ENCODE measurements around the gene CILP2. TPM values are rescaled to one million over a fixed set of nuclear protein-coding genes. Genes with fewer than 3 reads are reported as not detected.

The CILP2 gene
- total RNA-seq, 2 donors from 2014 or later: 0.66 TPM; not detected in 1

DNA sequence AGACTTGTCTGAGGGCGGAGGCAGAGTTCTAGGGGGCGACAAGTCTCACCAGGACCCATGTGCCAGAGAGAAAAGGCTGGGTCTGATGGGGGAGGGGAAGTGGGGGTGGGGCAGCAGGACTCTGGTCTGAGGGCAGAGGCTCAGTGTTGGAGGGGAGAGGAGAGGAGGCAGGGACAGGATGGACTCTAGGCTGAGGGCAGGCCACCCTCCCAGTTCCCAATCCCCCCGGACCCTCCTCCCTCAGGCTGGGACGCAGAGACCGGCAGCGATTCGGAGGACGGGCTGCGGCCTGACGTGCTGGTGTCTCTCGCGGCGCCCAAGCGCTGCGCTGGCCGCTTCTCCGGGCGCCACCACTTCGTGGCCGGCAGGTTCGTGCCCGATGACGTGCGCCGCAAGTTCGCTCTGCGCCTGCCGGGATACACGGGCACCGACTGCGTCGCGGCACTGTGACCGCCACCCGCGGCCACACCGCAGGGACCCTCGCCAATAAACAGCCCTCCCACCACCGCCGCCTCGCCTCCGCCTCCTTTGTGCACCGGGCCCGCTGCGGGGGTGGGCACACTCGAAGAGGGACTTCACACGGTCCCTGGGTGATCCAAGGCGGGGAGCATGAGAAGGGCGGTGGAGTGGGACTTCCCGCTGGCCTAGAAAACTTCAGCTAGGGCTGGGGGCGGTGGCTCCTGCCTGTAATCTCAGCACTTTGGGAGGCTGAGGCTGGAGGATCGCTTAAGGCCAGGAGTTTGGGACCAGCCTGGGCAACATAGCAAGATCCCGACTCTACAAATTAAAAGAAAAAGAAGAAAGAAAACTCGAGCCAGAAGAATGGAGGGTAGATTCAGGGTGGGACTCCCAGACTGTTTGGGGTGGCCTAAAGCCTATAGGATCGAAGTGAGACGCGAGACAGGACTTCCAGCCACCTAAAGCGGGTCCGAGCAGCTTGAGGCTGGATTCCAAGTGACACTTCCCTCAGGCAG is 703 bp upstream of the CILP2 start:
- H3K4me1 ChIP-seq: peaks cover 31% of the 10 kb centered on the region
- intact Hi-C loops (cut with DNase I): loop anchor here (5.0 kb wide), 1 partner anchor 420 kb away; no protein-coding TSS in a partner anchor

DNA sequence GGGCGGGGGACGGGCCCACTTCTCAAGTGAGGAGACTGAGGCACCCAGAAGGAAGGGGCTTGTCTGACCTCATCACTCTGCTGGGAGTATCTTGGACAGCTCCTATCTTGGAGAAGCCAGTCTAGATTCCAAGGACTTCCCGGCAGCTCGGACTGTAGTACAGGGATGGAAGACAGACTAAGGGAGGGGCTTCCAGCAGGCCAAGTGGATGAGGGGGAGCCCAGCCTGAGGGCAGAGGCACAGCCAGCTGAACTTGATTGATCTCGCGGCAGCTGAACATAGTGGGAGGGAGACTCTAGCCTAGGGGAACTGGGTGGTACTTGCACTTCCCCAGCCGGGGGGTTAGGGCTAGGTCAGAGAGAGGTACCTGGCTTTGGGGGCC is 711 bp downstream of the CILP2 start:
- TF ChIP-seq POLR2A (IDR thresholded peaks at IDR 0.05): no peak
- TF ChIP-seq, protein P1, sequence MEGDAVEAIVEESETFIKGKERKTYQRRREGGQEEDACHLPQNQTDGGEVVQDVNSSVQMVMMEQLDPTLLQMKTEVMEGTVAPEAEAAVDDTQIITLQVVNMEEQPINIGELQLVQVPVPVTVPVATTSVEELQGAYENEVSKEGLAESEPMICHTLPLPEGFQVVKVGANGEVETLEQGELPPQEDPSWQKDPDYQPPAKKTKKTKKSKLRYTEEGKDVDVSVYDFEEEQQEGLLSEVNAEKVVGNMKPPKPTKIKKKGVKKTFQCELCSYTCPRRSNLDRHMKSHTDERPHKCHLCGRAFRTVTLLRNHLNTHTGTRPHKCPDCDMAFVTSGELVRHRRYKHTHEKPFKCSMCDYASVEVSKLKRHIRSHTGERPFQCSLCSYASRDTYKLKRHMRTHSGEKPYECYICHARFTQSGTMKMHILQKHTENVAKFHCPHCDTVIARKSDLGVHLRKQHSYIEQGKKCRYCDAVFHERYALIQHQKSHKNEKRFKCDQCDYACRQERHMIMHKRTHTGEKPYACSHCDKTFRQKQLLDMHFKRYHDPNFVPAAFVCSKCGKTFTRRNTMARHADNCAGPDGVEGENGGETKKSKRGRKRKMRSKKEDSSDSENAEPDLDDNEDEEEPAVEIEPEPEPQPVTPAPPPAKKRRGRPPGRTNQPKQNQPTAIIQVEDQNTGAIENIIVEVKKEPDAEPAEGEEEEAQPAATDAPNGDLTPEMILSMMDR (IDR thresholded peaks at IDR 0.05): no peak
- no peaks in the 10 kb centered on the region for H3K36me3 ChIP-seq (replicated peaks in 1 of 2; ENCODE audit: insufficient read depth in 1 of 2, low read depth in 2 of 2)
- H3K4me3 ChIP-seq: no peak overlapping the region
- intact Hi-C loops (cut with DNase I): loop anchor here (5.0 kb wide), 1 partner anchor 419 kb away; no protein-coding TSS in a partner anchor
- ATAC-seq (no peak), DNase-seq (no peak)
- H3K9me3 ChIP-seq: no peaks in the 10 kb centered on the region
- no peak overlapping the region for H3K27ac ChIP-seq
- 19 to 35% methylated on average over 7 of the region's 7 CpGs for WGBS, 2 donors
- peaks cover 28% of the 10 kb centered on the region for H3K4me1 ChIP-seq
- H3K27me3 ChIP-seq: peaks cover 0 to 30% of the 10 kb centered on the region in 2 donors

More for the DNA sequence above, 703 bp upstream of the CILP2 start:
- Histone ChIP-seq H3K4me3 (no peak overlapping the region), H3K36me3 (replicated peaks in 1 of 2; ENCODE audit: insufficient read depth in 1 of 2, low read depth in 2 of 2) (no peaks in the 10 kb centered on the region), H3K9me3 (no peaks in the 10 kb centered on the region), H3K27ac (no peak overlapping the region), H3K27me3 (peaks cover 0 to 30% of the 10 kb centered on the region in 2 donors)
- TF ChIP-seq, protein P1 (IDR thresholded peaks at IDR 0.05): no peak
- TF ChIP-seq POLR2A (IDR thresholded peaks at IDR 0.05): no peak
- peak in 1 of 4 donors; percentile 31 for DNase-seq
- WGBS, 2 donors: 33 to 51% methylated on average over 17 to 56 of the region's 59 CpGs
- no peak for ATAC-seq

DNA sequence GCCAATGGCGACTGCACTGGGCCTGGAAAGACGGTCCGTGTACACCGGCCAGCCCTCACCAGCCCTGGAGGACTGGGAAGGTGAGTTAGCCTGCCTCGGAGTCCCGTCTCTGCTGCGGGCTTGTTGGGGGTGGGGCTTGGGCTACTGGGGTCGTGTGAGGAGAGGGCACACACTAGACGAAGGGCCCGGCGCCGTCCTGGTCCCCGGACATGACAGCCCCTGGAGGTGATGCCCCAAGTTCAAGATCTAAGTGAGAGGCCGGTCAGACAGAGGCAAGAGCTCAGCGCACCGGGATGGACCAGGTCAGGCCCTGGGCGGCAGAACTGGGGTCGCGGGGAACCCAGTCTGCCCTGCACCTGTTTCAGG is 1.6 kb downstream of the CILP2 start:
- 30 to 41% methylated on average over 2 to 19 of the region's 19 CpGs for WGBS, 2 donors
- Histone ChIP-seq H3K36me3 (replicated peaks in 1 of 2; ENCODE audit: insufficient read depth in 1 of 2, low read depth in 2 of 2) (no peaks in the 10 kb centered on the region), H3K4me3 (no peak overlapping the region), H3K4me1 (peaks cover 28% of the 10 kb centered on the region), H3K27ac (no peak overlapping the region), H3K27me3 (peaks cover 0 to 30% of the 10 kb centered on the region in 2 donors), H3K9me3 (no peaks in the 10 kb centered on the region)
- ATAC-seq (no peak), DNase-seq (no peak)
- intact Hi-C loops (cut with DNase I): loop anchor here (5.0 kb wide), 1 partner anchor 418 kb away; no protein-coding TSS in a partner anchor
- no peak for TF ChIP-seq POLR2A (IDR thresholded peaks at IDR 0.05)
- TF ChIP-seq, protein P1 (IDR thresholded peaks at IDR 0.05): no peak

DNA sequence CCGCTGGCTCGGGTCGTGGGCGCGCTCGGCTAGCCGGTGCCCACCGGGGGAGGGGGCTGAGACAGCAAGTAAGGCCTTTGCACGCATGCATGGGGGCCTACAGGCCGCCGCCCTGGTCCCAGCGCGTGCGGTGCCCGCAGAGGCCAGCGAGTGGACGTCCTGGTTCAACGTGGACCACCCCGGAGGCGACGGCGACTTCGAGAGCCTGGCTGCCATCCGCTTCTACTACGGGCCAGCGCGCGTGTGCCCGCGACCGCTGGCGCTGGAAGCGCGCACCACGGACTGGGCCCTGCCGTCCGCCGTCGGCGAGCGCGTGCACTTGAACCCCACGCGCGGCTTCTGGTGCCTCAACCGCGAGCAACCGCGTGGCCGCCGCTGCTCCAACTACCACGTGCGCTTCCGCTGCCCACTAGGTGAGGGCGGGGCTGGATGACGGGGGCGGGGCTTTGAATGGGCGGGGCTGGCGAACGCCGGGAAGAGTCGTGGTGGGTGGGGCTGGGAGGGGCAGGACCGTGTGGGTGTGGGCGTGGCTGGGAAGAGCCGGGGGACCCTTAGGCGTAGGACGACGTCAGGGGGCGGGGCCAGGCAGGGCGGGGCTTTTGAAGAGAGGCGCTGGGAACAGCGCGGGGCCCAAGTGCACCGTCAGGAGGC is 2.1 kb downstream of the CILP2 start:
- no peaks in the 10 kb centered on the region for H3K36me3 ChIP-seq (replicated peaks in 1 of 2; ENCODE audit: insufficient read depth in 1 of 2, low read depth in 2 of 2)
- peak; percentile 37 to 64 (median 47) for DNase-seq
- H3K27me3 ChIP-seq: peaks cover 0 to 30% of the 10 kb centered on the region in 2 donors
- intact Hi-C loops (cut with DNase I): no loop called here
- WGBS, 2 donors: 15 to 16% methylated on average over 4 to 64 of the region's 74 CpGs
- H3K9me3 ChIP-seq: no peaks in the 10 kb centered on the region
- no peak for TF ChIP-seq POLR2A (IDR thresholded peaks at IDR 0.05)
- TF ChIP-seq, protein P1 (IDR thresholded peaks at IDR 0.05): no peak
- H3K4me3 ChIP-seq: no peak overlapping the region
- ATAC-seq: peak; percentile 22
- H3K4me1 ChIP-seq: peaks cover 28% of the 10 kb centered on the region
- H3K27ac ChIP-seq: no peak overlapping the region

Data from body of pancreas (tissue), 4 donors.